HG03196 (cell line): ENCODE data around the gene TMEM169.

Source experiments
- ATAC-seq: cut with Tn5 transposase; IDR thresholded peaks from one replicate; pipeline ENCODE4 v1.9.1; 2021; ENCODE audit not compliant: unreplicated experiment

Gene TMEM169

DNA sequence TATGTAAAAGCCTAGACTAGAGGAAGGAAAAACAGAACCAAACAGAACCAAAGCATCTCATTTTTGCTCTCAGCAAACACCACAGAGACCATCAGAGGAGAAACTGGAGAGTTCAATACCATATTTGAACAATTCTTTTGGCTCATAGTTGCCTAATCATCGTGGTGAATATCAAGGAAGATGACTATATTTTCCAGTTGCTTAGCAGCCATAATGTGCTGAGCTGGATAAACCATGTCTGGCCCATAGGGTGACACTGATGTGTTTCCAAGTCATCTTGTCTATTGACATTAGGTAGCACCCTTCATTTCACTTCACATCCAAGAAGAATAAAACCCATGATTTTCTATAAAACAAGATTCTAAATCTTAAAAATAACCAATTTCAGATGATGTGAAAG, 21.5 kb downstream of the TMEM169 start:
- no peak for ATAC-seq

DNA sequence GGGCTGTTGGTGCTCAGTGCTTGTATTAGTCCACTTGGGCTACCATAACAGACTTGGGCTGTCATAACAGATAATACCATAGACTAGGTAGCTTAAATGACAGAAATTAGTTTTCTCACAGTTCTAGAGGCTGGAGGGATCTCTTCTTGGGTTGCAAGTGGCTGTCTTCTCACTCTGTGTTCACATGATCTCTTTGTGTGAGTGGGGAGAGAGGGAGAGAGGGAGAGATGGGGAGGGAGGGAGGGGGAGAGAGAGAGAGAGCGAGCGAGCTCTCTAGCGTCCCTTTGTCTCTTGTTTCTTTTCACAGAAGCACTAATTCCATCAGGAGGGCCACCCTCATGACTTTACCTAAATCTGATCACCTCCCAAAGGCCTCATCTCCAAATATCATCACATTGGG, 23.0 kb downstream of the TMEM169 start:
- no peak for ATAC-seq

DNA sequence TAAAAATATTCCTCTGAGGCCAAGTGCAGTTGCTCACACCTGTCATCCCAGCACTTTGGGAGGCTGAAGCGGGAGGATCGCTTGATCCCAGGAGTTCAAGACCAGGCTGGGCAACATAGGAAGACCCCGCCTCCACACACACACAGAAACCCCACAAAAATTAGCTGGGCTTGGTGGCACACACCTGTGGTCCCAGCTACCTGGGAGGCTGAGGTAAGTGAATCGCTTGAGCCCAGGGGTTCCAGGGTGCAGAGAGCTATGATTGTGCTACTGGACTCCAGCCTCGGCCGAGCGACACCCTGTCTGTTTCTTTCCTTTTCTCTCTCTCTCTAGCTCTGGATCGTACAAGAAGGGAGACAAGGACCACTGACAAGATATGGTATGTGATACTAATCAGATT, 25.6 kb downstream of the TMEM169 start:
- no peak for ATAC-seq

DNA sequence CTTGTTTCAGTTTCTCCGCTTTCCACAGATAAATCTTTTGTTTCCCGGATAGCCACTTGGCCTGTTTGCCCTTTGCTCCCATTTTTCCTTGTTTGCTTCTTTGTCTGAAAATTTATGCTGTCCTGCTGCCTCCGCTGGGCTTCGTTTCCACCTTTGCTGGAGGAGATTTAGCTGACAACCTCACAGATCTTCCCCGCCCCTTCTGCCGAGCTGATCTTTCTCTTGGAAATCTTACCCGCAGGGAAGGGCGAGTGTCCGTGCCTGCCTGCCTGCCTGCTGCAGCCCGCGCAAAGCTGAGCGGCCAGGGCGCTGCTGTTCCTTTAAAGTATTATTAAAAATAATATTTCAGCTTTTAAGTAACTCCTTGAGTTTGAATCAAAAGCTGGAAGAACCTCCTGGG, 26.0 kb downstream of the TMEM169 start:
- ATAC-seq = no peak

DNA sequence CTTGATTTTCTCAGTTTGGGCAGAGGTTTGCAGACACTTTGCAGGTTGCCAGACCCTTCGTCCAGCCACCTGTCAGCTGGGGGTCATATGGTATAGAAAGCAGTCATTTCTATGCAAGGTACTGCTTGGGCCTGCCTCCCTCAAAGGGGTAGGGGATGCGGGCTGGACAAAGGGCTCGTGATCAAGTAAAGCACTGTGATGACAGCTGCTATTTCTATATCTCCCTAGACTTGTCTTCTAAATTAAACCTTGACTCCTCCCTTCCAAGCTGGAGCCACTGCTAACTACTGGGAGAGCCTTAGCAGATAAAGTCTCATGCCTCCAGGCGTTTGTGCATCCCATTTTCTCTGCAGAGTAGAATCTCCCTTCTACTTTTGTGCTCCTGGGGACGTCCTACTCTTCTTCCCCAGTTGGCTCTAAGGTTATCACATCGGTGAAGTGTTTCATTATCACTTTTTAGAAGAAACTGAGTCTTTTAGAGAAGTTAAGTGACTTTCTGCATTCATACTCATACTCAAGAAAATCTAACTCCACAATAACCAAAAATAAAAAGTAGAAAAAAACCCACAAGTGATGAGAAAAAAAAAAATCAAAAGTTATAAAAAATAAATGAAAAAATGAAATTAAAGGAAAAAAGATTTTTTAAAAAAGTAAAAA, 26.7 kb downstream of the TMEM169 start:
- ATAC-seq = no peak

DNA sequence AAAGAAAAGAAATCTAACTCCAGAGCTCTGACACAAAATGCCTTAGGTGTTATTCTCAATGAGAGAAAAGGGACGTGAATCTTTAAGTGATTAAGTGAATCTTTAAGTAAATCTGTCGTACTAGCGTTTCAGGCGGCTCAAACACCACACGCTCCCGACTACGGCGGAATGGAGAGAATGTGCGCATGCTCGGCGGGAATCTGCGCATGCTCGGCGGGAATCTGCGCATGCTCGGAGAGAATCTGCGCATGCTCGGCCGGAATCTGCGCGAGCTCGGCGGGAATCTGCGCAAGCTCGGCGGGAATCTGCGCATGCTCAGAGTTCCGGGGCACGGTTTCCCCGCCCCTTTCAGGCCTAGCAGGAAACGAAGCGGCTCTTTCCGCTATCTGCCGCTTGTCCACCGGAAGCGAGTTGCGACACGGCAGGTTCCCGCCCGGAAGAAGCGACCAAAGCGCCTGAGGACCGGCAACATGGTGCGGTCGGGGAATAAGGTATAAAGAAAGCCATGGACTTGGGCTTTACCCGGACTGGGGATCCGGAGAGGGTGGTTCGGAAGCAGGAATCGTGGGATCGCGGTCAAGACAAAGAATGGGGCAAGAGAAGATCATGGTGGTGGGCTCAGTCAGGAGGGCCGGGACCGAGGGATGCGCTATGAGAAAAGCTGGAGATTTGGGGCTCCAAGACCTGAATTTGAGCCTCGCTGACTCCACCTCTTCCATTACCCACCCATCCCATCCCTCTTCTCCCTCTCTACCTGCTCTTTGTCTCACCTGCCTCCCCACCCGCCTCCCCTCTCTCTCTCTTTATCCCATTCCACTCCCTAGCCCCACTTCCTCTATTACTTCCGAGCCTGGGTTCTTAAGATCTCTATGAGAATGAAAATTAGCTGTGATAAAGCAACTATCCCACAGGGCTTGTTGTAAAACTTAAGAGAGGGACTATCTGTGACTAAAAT, 27.5 kb downstream of the TMEM169 start, which contains the start of gene XRCC5:
Gene XRCC5 (plus strand): TSS at position 382 of the 955 bp plus-strand sequence. CDS start 89 bp downstream, at position 471.
- peak; percentile 60 for ATAC-seq

DNA sequence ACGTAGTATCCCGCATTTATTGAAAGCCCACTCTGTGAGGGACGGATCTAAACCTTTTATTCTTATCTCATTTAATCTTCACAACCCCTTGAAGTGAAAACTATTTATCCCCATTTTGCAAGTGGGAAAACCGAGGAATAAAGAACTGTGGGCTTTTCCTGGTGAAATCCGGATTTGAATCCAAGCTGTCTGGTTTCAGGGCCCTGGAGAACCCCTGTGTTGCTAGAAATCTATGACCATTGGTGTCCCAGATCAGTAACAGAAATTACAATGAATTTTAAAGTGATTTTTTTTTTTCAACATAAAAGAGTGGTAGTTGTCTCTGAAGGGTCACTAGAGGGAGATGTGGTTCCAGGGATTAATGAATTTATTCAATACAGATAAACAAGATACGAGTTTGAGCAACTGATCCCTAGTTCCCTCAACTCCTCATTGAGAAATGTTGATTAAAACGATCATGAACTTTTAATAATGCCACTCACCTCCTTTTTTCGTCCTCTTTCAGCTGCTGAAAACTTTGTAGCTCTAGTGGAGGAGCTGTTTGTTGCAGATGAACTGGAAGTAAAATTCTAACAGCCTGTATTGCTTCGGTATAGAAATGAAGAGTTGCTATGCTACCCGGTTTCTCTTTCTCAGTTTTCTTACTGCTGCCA, 28.4 kb downstream of the TMEM169 start:
- no peak for ATAC-seq

DNA sequence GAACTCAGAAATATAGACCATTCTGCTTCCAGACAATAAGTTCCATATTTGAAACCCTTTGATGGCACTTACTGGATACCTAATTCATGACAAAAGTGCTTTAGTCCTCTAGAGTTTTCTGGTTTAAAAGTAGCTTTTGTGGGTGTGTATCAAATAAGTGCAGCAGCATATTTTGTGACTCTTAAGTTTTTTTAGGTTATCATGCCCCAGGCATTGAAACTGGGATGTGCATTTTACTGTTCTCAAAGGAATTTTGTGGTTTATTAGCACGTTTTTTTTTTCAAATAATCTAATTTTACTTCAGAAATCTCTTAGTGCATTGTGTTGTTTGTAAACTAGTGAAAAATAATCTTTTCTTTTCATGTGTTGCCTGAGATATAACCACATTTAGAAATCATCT, 28.9 kb downstream of the TMEM169 start:
- ATAC-seq = no peak

DNA sequence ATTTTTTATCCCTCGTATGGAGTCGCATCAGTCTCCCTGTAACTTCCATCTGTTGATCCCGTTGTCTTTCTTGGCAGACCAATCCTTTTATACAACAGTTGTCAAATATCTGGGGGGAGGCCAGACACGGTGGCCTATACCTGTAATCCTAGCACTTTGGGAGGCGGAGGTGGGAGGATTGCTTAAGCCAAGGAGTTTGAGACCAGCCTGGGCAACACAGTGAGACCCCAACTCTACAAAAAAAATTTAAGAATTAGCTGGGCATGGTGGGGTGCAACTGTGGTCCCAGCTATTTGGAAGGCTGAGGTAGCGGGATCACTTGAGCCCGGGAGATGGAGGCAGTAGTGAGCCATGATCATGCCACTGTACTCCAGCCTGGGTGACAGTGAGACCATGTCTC, 29.4 kb downstream of the TMEM169 start:
- ATAC-seq = no peak

DNA sequence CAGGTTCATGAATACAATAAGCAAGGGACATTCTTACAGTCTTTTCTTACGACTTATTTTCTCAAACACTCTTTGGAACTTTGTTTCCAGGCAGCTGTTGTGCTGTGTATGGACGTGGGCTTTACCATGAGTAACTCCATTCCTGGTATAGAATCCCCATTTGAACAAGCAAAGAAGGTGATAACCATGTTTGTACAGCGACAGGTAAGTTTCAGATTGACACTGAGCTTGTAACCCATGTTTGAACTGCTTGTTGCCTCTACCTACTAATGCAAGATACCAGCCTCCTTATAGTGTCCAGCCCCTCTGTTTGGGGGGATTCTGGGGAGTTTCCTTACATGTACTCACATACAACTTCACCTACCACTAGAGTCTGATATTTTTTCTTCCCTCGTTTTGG, 31.2 kb downstream of the TMEM169 start:
- no peak for ATAC-seq

DNA sequence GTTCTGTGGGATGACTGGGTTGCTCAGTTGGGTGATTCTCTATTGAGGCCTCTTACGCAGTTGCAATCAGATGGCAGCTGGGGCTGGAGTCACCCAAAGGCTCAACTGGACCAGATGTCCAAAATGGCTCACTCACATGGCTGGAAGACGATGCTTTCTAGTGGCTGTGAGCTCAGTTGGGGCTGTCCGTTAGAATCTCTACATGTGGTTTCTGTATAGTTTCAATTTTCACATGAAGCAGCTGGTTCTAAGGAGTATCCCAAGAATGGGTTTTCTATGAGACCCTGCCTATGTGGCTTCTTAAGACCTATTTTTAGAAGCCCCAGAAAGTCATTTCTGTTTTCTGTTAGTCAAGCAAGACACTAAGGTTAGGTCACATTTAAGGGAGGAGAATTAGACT, 31.9 kb downstream of the TMEM169 start:
- peak; percentile 52 for ATAC-seq

DNA sequence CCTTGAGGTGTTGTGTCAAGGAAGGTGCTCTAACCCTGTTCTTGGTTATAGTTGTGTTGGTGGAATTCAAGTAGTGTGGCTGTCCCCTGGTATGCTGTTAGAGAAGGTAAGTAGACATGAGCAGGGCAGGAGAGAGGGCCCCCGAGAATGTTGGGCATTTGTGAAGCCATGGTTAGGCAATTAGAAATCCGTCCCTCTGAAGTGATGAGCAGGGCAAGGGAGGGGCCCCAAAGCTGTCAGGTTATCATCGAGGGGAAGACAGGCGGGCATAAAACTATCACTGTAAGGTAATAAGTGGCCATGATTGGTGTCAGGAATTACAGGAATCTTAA, 32.6 kb downstream of the TMEM169 start:
- ATAC-seq = peak; percentile 5

DNA sequence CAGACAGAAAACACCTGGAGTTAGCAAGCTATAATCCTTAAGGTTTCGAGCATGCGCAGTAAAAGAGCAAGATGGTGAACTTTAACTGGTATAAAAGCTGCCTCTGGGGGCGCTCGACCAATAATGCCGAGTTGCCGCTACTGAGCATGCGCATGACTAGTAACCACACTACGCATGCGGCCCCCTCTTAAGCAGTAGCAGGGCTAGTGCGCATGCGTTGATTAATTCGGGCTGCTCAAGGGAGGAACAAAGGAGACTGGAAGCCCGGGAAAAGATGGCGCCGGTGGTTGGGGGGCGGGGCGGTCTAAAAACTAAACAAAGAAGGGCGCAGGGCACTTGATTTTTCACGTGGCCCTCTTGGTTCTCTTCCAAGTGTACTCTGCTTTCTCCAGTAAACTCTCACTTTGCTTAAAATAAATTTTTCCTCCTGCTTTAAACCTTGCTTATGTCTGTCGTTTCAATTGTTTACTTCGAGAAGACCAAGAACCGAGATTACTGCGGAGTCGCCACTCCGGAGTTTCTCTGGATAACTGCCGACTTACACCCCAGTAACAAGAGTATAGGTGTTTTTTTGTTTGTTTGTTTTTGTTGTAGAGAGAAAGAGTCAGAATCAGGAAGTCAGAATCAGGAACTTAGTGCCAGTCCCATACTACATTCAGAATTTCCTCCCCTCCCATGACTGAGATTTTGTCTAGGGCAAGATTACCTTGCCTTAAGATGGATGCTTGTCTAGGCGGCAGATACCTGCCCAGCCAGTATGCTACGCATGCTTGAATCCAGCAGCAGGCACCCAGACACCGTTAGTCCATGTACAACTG, 33.2 kb downstream of the TMEM169 start:
- ATAC-seq = peak; percentile 59

DNA sequence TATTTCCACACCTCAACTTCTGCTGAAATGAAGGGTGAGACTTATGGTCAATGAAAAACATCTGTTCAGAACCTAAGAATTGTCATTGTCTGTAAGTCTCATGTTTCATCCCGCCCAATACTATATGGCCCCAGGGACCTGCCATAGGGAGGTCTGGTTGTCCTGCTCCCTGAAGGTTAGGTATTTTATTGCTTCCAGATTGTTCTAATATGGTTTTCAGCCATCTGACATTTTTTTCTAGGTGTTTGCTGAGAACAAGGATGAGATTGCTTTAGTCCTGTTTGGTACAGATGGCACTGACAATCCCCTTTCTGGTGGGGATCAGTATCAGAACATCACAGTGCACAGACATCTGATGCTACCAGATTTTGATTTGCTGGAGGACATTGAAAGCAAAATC, 34.7 kb downstream of the TMEM169 start:
- no peak for ATAC-seq

DNA sequence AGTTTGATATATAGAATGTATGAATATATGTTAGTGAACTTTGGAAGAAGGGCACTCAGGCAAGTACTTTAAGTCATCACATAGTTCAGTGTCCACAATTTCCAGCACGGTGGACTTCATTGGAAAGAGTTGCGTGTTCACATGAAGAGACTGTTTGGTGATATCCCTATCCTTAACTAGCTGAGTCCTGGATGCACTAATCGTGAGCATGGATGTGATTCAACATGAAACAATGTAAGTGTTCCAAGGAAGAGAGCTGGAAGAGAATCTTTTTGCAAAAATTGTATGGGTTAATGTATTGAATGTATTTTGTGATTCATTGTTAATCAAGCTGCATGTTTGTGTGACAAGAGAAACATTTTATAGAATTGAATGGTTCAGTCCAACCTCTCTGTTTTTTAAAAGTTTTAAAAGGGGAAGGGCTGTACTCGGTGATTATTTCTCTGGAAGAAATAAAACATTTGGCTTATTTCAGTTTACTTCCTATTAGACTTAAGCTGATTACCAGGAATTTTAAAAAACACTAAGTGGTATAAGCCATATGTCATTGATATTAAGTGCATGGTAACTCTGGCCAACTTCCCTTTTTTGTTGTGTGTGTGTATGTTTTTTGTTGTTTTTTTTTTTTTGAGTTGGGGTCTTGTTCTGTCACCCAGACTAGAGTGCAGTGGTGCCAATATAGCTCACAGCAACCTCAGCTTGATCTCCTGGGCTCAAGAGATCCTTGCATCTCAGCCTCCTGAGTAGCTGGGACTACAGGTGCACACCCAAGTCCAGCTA, 36.0 kb downstream of the TMEM169 start:
- no peak for ATAC-seq

DNA sequence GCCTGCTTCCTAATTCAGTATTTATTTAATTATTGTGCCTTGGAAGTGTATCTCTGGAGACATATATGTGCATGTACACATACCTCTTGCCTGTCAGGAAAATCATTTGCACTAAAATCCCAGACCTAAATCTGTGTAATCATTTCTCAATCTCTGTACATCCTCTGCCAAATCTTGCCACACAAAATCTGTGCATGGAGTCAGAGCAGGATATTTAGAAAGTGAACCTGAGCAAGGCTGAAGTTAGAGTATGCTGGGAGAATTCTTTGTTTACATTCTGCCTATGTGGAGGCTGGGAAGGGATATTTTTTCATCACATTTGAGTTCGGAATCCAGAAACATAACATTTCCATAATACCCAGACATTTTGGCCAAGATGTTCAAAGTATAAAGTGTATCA, 36.8 kb downstream of the TMEM169 start:
- ATAC-seq = no peak

DNA sequence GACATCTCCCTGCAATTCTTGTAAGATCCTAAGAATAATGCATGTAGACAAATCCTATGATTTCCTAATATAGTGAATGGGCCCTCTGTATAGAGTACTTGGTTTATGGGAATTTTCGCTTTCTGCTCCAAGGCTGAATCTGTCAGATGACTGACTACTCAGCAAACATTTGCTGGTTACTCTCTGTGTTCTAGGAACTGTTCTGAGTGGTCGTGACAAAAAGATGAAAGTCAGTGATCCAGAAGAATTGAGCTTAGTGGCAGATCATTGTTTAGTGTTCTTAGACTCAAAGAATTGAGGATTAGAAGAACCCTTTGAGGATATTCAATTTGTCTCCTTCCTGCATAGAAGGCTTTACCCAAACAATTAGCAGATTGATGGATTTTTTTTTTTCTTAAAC, 37.4 kb downstream of the TMEM169 start:
- no peak for ATAC-seq

DNA sequence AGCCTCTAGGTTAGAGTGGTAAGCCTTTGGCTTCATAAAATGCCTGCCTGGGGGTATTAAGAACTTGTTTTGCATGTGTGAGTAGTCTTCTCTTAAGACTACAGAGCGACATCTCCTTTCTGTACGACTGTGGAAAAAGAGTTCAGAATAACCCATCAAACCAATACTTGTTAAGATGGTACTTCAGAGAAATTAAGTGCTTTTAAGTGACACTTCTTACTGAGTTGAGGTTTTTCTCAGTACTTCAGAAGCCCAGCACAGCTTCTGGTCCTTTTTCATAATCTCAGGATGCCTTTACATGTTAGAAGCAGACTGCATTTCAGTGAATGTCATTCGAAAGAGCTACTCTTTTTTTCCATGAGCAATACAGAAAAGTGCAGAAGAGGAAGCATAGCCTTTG, 38.3 kb downstream of the TMEM169 start:
- ATAC-seq = no peak

DNA sequence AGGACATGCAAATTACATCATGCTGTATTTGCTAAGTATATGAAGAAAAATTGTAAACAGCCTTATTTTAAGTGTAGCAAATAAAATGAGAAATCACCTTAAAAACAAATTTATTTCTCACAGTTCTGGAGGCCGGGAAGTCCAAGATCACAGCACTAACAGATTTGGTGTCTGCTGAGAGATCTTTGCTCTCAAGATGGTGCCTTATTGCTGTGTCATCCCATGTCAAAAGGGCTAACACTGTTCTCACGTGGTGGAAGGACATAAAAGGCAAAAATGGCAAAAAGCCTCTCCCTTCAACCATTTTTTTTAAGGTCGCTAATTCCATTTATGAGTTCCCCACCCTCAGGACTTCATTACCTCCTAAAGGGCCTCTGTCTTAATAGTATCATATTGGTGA, 39.5 kb downstream of the TMEM169 start:
- ATAC-seq = no peak

DNA sequence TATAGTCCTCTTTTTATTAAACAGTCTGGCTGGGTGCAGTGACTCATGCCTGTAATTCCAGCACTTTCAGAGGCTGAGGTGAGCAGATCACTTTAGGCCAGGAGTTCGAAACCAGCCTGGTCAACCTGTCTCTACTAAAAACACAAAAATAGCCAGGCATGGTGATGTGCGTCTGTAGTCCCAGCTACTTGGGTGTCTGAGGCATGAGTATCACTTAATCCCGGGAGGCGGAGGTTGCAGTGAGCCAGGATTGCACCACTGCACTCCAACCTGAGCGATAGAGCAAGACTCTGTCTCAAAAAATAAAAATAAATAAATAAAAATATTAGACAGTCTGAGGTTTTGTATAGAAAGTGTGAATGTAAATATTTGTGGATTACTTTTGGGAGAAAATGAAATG, 45.2 kb downstream of the TMEM169 start:
- no peak for ATAC-seq
